ENCODE measurements around the gene NBAS.

DNA sequence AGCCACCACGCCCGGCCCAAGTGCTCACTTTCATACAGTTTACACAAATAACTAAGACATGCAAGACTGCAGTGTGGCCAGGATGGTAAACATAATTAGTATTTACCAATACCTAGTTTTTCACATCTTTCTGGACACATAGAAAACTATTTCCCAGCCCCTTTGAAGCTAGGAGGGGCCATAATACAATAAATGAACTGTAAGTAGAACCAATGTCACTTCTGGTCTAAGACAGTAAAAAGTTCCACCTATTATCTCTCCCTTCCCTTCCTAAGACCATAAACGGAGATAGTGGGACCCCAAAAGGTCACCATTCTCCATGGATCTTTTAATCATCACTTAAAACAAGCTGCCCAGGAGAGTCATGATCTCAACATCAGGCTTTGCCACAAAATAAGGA is 51.0 kb downstream of the NBAS start:
- TF ChIP-seq, protein P1, sequence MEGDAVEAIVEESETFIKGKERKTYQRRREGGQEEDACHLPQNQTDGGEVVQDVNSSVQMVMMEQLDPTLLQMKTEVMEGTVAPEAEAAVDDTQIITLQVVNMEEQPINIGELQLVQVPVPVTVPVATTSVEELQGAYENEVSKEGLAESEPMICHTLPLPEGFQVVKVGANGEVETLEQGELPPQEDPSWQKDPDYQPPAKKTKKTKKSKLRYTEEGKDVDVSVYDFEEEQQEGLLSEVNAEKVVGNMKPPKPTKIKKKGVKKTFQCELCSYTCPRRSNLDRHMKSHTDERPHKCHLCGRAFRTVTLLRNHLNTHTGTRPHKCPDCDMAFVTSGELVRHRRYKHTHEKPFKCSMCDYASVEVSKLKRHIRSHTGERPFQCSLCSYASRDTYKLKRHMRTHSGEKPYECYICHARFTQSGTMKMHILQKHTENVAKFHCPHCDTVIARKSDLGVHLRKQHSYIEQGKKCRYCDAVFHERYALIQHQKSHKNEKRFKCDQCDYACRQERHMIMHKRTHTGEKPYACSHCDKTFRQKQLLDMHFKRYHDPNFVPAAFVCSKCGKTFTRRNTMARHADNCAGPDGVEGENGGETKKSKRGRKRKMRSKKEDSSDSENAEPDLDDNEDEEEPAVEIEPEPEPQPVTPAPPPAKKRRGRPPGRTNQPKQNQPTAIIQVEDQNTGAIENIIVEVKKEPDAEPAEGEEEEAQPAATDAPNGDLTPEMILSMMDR (IDR thresholded peaks at IDR 0.05; ENCODE audit: low read depth, low read length): no peak
- TF ChIP-seq POLR2A (IDR thresholded peaks at IDR 0.05; ENCODE audit: extremely low read depth, insufficient read length): no peak
- TF ChIP-seq, protein P2, sequence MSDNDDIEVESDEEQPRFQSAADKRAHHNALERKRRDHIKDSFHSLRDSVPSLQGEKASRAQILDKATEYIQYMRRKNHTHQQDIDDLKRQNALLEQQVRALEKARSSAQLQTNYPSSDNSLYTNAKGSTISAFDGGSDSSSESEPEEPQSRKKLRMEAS (IDR thresholded peaks at IDR 0.05; ENCODE audit: low read depth, low read length): no peak
- TF ChIP-seq MYC (IDR thresholded peaks at IDR 0.05; ENCODE audit: low read depth, low read length): no peak
